Measurements from ENCODE around the gene FNDC3B. TPM values are rescaled to one million over a fixed set of nuclear protein-coding genes. Genes with fewer than 3 reads are reported as not detected.
A peak's percentile ranks its signal among the peaks of the same experiment; 100 is the strongest.

Gene FNDC3B
- total RNA-seq, 4 donors from 2014 or later = 49.7 to 188 (median 165) TPM

DNA sequence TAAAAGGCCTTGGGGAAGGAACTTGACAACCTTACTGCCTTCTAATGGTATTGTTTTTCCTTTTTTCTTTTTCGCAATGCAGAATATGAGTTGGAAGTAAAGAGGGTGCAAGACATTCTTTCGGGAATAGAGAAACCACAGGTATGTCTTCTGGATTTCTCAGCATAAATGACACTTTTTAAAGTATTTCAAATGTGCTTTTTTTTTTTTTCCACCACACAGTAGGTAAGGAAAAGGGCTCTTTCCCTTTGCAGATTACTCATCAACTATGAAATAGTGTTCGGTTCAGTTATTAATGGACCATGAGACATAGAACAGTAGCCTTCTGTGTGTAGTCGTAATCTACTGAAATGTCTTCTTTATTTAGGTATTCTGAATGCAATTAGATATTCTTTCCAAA, 246.5 kb downstream of the FNDC3B start:
- Histone ChIP-seq H3K9me3 (no peaks in the 10 kb centered on the region), H3K27me3 (no peaks in the 10 kb centered on the region), H3K4me1 (no peaks in the 10 kb centered on the region), H3K27ac (no peak overlapping the region), H3K36me3 (no peaks in the 10 kb centered on the region), H3K4me3 (no peak overlapping the region)
- no peak for DNase-seq
- intact Hi-C loops (cut with DNase I; ENCODE audit: low total_unique reads) = loop anchor here (10.0 kb wide), 1 partner anchor 71 kb away; no protein-coding TSS in a partner anchor
- TF ChIP-seq POLR2A (IDR thresholded peaks at IDR 0.05) = no peak
- TF ChIP-seq, protein P1, sequence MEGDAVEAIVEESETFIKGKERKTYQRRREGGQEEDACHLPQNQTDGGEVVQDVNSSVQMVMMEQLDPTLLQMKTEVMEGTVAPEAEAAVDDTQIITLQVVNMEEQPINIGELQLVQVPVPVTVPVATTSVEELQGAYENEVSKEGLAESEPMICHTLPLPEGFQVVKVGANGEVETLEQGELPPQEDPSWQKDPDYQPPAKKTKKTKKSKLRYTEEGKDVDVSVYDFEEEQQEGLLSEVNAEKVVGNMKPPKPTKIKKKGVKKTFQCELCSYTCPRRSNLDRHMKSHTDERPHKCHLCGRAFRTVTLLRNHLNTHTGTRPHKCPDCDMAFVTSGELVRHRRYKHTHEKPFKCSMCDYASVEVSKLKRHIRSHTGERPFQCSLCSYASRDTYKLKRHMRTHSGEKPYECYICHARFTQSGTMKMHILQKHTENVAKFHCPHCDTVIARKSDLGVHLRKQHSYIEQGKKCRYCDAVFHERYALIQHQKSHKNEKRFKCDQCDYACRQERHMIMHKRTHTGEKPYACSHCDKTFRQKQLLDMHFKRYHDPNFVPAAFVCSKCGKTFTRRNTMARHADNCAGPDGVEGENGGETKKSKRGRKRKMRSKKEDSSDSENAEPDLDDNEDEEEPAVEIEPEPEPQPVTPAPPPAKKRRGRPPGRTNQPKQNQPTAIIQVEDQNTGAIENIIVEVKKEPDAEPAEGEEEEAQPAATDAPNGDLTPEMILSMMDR (IDR thresholded peaks at IDR 0.05) = no peak

DNA sequence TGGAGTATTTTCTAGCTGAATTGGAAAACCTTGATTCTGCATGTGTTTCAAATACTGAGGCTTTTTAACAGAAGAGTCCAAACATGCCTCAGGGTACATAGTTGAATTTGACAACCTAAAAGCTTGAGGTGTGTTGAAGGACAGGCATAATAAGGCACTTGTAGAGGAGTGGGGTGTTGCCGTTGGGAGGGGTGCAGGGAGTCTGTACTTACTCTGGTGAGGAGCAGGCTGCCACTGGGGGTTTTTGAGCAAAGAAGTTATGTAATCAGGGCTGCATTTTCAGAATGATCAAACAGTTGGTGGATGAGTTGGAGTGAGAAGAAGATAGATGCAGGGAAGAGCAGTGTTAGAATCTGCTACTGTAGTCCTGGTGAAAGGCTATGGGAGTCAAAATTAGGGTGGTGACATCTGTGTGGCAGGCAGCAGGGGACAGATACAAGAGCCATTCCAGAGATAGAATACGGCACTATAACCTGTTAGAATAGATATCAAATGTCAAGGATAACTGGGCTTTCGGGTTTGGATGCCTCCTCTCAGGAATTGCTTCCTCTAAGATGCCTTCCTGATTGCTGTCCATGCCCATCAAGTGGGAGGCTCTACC, 247.3 kb downstream of the FNDC3B start:
- intact Hi-C loops (cut with DNase I; ENCODE audit: low total_unique reads) = loop anchor here (10.0 kb wide), 1 partner anchor 72 kb away; no protein-coding TSS in a partner anchor
- no peak overlapping the region for H3K27ac ChIP-seq
- DNase-seq = no peak
- TF ChIP-seq POLR2A (IDR thresholded peaks at IDR 0.05) = no peak
- TF ChIP-seq, protein P1 (IDR thresholded peaks at IDR 0.05) = no peak
- no peaks in the 10 kb centered on the region for H3K36me3 ChIP-seq
- H3K27me3 ChIP-seq = no peaks in the 10 kb centered on the region
- H3K4me3 ChIP-seq = no peak overlapping the region
- no peaks in the 10 kb centered on the region for H3K9me3 ChIP-seq
- no peaks in the 10 kb centered on the region for H3K4me1 ChIP-seq

DNA sequence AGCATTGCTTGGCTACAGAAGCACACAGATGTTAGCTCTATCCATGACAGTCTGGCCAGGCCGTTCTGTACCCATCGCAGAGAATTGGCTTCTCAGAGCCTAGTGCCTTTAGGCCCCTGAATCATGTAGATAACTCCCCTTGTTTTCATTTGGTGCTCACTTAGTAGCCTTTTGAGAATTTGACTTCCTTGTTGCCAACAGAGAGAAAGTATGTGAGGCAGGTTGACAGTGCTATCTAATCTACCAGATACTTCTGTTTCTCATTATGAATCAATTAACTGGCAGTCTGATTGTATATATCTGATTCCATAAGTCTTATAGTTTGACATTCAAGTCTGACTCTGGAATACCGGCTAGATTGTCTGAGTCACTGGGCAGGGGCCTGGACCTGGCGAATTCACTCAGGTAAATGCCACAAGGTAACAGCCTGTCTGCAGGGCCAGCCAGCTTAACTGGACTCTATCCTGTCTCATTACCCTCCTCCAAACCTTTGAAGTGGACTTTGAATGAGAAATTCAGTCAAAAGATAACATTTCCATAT, 248.6 kb downstream of the FNDC3B start:
- Histone ChIP-seq H3K4me3 (no peak overlapping the region), H3K27me3 (no peaks in the 10 kb centered on the region), H3K27ac (no peak overlapping the region), H3K4me1 (no peaks in the 10 kb centered on the region), H3K9me3 (no peaks in the 10 kb centered on the region), H3K36me3 (no peaks in the 10 kb centered on the region)
- TF ChIP-seq POLR2A (IDR thresholded peaks at IDR 0.05) = no peak
- intact Hi-C loops (cut with DNase I; ENCODE audit: low total_unique reads) = loop anchor here (10.0 kb wide), 1 partner anchor 73 kb away; no protein-coding TSS in a partner anchor
- no peak for DNase-seq

DNA sequence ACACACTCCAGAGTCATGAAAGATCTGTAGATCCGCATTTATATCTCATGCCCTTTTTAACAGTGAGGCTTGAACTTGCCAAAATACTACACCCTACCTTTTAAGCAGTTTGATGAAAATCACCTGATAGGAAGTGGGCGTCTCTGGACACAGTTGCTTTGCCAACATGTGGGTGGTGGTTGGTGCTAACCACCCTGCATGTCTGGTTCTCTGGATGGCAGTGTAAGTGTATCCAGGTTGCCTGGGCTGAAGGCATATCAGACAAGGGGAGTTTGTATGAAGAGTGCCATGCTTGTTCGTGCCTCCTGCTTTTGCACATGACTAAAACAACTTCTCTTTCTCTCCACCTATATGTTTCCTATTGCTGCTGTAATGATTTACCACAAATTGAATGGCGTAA, 249.3 kb downstream of the FNDC3B start:
- intact Hi-C loops (cut with DNase I; ENCODE audit: low total_unique reads) = loop anchor here (10.0 kb wide), 1 partner anchor 74 kb away; no protein-coding TSS in a partner anchor
- Histone ChIP-seq H3K4me3 (no peak overlapping the region), H3K27ac (no peak overlapping the region), H3K36me3 (no peaks in the 10 kb centered on the region), H3K9me3 (no peaks in the 10 kb centered on the region), H3K27me3 (no peaks in the 10 kb centered on the region), H3K4me1 (no peaks in the 10 kb centered on the region)
- no peak for TF ChIP-seq POLR2A (IDR thresholded peaks at IDR 0.05)
- TF ChIP-seq, protein P1 (IDR thresholded peaks at IDR 0.05) = no peak
- DNase-seq = no peak

DNA sequence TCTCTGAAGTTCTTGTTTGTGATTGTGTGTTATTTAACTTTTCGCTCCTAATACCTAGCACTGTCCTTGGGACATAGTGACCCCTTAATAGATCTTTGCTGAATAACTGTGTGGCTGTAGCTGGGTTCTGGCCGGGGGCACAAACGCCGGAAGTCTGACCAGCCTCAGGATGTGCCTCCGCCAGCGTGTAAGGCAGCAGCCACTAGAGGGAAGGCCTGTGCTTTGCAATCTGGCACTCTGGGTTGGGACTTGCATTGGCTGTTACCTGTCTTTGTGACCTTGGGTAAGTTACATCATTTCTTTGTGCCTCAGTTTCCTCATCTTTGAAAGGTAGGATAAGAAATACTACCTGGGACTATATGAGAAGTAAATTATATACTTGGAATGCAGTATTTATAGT, 250.2 kb downstream of the FNDC3B start:
- no peaks in the 10 kb centered on the region for H3K9me3 ChIP-seq
- peak in 1 of 2 donors; percentile 28 for DNase-seq
- no peak for TF ChIP-seq POLR2A (IDR thresholded peaks at IDR 0.05)
- TF ChIP-seq, protein P1 (IDR thresholded peaks at IDR 0.05) = peak; percentile 25 to 45 (median 28)
- no peak overlapping the region for H3K4me3 ChIP-seq
- no peaks in the 10 kb centered on the region for H3K27me3 ChIP-seq
- no peaks in the 10 kb centered on the region for H3K36me3 ChIP-seq
- H3K27ac ChIP-seq = peak overlapping the region in 1 of 2 donors; percentile 1
- no peaks in the 10 kb centered on the region for H3K4me1 ChIP-seq
- intact Hi-C loops (cut with DNase I; ENCODE audit: low total_unique reads) = loop anchor here (10.0 kb wide), 1 partner anchor 75 kb away; no protein-coding TSS in a partner anchor
